ENCODE results near the gene ILDR1.

Gene ILDR1

DNA sequence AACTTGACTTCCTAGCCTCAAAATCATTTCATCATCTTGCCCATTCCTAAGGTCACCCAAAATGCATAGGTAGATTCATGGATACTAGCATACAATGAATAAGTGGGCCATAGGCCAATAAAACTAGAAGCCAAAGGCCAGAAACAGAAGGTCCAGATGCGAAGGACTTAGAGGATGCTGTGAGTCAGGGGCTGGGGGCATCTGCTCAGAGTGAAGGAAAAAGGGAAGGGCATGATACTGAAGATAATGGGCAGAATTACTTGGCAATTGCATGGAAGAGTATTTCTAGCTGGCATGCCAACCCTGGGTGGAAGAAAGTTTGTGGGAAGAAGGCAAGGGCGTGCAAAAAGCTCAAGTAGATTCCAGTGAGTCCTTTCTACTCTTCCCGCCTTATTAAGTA lies 27.5 kb downstream of the ILDR1 start:
- DNase-seq (ENCODE audit: low spot score) = no peak

DNA sequence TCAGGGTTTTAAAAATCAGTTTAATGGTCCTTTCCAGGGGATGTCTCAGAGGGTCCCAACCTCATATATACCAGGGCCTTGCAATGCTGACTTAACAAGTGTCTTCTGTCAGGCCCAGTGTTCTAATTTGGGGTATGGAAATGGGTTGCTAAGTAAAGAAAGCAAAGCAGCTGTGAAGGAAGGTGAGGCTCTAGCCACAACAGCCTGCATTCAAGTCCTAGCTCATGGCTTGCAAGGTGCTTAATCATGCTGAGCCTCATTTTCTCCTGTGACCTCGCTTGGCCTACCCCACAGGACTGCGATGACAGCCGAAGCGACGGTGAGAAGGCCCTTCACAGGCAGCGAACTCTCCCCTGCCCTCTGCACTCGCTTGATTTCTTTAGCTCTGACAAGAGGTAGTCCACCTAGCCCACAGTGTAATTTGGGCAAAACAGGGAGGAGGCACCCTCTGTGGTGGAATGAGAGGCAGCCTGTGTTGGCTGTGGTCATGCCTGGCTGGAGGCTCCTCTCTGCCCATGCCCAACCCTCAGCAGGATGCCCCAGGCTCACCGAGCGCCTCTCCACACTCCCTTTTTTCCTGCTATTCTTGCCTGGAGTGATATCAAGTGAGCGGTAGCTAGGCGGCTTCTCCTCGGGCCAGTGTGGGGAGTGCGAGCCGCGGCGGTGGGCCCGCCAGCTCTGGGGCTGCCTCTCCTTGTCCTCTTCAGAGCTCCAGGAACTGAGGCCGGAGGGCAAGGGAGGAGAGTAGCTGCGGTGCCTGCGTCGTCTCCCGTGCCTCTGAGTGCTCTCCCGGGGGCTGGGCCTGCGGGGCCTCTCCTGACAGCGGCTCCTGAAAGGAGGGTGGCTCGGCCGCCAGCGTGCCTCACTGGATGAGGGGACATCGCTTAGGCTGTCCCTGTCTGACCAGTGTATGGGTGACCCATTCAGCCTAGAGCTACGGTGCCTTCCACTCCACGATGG lies 29.2 kb downstream of the ILDR1 start:
- DNase-seq (ENCODE audit: low spot score) = no peak

DNA sequence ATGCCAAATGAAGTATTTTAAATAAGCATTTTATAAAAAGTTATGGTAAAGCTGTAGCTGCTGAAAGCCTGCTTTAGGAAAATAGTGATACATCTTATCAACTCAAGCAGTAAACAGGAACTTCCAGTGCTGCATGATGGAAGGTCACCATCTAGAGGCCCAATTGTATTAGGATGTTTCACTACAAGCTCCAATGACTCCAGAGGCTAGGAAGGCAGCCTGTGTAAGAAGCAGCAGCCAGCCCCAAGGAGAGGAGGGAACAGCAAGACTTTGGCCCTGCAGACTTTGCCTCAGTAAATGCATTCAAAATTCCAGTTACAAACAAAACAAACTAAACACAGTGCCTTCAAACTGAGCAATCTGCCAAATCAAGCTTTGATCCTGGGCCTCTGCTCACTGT lies 32.1 kb downstream of the ILDR1 start:
- DNase-seq (ENCODE audit: low spot score) = no peak

DNA sequence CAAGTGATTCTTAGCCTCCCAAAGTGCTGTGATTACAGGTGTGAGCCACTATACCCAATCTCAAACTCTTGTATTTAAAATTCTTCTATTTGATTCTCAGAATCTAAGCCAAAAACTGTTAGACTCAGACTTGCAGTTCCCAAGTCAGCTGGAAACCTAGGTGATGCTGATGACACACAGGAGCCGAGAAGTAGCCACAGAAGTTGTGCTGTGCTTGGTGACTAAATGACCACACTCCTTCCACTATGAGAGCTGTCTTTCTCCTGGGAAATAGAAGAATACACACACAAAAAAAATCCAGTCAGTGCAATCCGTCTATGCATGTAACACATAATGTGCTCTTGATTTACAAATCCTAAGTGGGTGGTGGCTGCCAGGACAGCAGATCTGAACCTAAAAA lies 33.9 kb downstream of the ILDR1 start:
- no peak for DNase-seq (ENCODE audit: low spot score)

DNA sequence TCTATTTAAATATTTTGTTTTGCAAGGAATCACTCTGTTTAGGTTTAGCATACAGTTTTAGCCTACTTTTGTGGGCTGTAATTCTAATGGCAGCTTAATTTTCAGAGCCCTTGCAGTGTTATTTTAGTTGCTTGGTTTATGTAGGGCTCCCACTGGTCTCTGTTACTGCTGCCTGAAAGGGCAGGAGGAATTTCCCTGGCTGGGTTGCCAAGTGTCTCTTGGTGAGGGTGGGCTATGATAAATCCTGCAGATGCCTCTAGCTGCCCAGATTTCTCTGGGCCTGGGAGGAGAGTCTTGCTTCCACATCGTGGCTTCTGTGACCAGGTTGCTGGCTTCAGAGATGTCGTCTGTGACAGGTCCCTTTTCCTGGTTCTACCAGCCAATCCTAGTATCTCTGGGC lies 36.2 kb downstream of the ILDR1 start:
- no peak for DNase-seq (ENCODE audit: low spot score)

DNA sequence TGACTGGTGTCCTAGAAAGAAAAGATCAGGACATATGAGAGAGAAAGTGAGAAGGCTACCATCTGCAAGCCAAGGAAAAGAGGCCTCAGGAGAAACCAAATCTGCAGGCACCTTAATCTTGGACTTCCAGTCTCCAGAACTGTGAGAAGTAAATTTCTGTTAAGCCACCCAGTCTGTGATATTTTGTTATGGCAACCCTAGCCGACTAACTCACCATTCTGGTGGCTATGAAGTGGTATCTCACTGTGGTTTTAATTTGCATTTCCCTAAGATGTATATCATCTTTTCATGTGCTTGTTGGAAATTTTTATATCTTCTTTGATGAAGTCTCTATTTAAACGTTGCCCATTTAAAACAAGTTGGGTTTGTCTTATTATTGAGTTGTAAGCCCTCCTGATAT lies 40.6 kb downstream of the ILDR1 start:
- no peak for DNase-seq (ENCODE audit: low spot score)

DNA sequence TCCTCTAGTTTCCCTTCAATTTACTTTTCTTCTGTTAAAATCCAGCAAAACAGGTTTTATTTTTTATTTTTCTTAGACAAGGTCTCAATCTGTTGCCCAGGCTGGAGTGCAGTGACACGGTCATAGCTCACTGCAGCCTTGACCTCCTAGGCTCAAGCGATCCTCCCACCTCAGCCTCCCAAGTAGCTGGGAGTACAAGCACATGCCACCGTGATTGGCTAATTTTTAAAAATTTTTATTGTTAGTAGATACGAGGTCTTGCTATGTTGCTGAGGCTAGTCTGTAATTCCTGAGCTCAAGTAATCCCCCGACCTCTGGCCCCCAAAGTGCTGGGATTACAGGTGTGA lies 41.6 kb downstream of the ILDR1 start:
- no peak for DNase-seq (ENCODE audit: low spot score)

DNA sequence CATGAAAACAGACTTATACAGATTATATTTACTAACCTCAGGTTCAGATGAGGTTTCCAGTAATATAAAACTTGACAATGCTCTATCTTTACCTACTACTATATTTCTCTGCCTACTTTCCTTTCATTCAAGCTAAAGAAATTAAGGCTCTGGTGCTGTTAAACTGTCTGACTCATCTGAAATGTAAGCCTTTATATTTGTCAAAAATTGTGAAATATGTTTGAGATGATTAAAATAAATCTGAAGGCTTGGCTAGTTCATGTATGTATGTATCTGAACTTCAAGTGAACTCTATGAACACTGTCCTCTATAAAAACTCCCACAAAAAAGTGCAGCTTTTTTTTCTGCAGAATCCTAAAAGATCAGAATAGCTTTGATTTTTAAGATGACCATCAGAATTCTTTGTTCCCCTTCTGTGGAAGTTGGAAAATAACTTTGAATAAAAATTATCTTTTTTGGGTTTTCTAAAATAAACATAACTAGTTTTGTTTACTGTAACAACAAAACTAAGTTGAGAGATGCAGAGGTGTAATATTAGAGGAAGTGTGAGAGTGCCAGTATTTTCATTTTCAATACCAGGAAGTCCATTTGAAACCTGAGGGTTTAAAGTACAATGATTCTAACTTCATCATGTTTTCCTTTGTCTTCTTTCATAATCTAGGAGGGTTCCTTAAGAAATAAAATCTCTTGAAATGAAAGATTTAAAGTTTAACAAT lies 42.2 kb downstream of the ILDR1 start:
- DNase-seq (ENCODE audit: low spot score) = no peak

DNA sequence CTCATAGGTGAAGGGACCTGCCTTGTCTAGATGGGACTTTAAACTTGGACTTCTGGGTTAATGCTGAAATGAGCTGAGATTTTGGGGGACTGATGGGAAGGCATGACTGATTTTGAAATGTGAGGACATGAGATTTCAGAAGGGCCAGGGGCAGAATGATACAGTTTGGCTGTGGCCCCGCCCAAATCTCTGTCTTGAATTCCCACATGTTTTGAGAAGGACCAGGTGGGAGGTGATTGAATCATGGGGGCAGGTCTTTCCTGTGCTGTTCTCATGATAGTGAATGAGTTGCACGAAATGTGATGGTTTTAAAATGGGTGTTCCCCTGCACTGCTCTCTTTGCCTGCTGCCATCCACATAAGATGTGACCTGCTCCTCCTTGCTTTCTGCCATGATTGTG lies 42.8 kb downstream of the ILDR1 start:
- DNase-seq (ENCODE audit: low spot score) = no peak

DNA sequence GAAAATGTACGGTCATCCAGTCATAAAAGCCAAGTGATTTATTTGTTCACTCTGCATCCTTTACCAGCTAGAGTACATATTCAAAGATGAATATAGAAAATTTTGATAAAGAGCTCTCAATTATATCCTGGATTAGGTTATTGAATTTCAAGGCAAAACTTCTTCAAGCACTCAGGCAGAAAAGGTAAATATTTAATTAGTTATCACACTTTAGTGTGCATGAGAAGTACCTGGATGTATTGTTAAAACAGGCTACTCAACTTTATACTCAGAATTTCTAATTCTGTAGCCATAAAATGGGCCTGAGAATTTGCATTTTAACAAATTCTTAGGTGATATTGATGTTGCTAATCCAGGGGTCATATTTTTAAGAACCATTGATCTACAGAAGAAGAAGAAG lies 45.3 kb downstream of the ILDR1 start:
- no peak for DNase-seq (ENCODE audit: low spot score)

DNA sequence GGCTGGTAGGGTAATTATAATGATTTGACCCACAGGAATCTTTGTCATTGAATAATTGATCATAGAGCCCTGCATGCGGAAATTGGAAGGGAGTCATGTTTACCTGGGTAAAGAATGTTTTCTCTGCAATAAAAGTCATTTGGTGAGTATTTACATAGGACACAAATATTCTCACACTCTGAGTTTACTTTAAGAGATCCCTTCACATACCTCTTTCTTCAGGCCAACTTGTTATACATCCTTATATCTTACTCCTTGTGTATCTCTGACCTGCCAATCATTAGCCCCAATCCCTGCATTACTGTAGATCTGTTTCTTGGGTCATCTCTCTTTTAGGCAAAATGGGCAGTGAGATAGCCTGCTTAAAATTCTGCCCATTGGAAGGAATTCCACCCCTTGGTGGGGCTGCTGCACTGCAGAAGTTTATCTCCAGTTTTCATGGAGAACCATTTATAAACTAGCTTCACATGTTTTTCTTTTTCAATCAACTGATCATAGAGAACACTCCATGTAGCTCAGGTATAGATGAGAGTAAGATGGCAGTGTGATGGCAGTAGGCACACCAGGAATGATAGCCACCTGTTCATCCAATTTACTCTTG lies 46.2 kb downstream of the ILDR1 start:
- DNase-seq (ENCODE audit: low spot score) = no peak

DNA sequence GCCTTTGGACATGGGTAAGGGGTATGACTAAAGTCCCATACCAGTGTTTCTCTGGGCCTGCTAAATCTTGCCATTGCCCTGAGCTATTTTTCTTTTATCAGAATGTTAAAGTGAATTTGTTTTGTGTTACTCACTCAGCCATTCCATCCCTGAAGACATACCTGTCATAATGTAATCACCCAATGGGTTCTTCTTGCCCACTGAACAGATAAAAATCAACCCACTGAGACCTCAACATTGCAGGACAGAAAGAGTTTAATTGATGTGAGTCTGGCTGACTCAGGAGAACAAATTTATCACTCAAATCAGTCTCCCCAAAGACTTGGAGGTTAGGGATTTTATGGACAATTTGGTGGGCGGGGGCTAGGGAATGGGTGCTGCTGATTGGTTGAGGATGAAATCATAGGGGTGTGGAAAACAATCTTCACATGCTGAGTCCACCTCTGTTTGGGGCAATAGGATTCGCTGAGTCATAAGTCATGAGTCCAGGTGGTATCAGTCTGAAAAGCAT lies 47.4 kb downstream of the ILDR1 start:
- DNase-seq (ENCODE audit: low spot score) = no peak

DNA sequence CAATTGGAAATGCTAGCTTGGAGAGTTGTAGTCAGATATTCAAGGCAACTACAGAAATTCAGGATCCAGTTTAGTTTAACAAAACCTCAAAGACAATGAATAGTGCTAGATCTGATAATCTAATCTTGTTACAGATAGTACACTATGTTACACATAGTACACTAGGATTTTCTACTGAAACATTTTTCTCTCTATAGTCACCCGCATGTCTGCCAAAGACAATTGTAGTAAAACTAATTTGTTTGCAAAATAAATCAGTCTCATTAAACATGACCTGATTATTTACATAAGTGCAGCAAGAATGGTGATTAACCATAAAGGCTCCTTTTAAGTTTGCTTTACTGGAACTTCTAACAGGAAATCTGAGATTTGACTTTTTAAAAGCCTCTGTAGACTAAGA lies 52.0 kb downstream of the ILDR1 start:
- DNase-seq (ENCODE audit: low spot score) = no peak

DNA sequence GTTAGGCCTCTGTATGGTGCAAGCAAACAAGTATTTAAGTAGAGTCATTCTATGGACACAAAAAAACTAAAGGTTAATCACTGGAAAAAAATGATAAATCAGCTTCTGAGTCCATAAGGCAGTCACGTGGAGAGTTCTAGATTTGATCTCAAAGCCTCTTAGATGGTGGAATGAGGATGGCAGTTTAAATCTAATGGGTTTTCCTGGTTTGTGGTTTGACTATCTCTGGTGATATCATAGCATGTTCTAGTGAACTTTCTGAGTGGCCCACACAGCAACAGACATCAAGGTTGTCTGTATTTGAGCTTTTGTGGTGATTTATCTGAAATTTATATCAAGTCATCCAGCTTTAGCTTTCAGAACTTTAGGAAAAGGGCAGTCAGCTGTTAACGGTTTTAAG lies 52.4 kb downstream of the ILDR1 start:
- DNase-seq (ENCODE audit: low spot score) = no peak

DNA sequence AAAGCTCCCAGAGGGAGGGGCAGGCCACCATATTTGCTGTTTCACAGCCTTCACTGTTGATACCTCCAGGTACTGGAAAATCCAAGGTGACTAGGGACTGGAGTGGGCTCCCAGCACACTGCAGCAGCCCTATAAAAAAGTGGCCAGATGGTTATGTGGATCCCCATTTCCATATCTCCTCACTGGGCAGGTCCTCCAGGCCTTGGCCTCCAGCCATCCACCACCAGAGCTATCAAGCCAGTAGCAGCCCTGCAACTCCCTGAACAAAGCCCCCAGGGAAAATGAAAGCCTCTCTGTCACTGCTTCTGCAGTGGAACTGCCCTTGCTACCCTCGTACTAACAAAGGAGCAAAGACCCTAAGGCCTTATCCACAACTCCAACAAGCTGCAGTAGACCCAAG lies 58.4 kb downstream of the ILDR1 start:
- no peak for DNase-seq (ENCODE audit: low spot score)

DNA sequence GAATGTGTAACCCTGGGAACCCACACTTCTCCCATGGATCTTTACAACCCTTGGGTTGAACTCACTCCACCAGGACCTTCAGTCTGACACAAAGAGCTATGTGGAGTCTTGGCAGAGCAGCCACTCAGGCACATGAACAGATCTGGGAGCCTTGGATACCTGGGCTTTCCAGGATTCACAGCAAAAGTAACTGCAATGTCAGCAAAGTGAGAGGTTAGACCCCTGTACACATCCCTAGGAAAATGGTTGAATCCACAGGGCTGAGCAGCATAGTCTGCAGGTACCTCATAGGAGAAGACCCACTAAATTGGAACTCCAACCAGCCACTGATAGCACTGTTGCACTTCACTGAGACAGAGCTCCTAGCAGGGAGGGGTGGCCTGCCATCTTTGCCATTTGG lies 59.6 kb downstream of the ILDR1 start:
- DNase-seq (ENCODE audit: low spot score) = no peak

DNA sequence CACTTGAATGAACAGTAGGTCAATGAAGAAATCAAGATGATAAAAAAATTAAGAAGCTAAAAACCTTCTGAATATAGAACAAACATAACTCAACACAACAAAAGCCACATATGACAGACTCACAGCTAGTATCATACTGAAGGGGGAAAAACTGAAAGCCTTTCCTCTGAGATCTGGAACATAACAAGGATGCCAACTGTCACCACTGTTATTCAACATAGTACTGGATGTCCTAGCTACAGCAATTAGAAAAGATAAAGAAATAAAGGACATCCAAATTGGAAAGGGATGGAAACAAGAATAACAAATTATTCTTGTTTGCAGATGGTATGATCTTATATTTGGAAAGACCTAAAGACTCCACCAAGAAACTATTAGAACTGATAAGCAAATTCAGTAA lies 60.8 kb downstream of the ILDR1 start:
- DNase-seq (ENCODE audit: low spot score) = no peak

DNA sequence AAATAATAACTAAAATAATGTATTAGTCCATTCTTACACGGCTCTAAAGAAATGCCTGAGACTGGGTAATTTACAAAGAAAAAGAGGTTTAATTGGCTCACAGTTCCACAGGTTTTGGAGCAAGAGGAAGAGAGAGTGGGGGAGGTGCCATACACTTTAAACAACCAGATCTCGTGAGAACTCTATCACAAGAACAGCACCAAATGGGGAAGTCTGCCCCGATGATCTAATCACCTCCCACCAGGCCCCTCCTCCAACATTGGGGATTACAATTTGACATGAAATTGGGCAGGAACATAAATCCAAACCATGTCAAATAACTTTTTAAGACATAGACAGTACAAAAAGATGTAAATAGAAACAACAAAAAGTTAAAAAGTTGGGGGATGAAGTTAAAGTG lies 63.2 kb downstream of the ILDR1 start:
- DNase-seq (ENCODE audit: low spot score) = no peak

DNA sequence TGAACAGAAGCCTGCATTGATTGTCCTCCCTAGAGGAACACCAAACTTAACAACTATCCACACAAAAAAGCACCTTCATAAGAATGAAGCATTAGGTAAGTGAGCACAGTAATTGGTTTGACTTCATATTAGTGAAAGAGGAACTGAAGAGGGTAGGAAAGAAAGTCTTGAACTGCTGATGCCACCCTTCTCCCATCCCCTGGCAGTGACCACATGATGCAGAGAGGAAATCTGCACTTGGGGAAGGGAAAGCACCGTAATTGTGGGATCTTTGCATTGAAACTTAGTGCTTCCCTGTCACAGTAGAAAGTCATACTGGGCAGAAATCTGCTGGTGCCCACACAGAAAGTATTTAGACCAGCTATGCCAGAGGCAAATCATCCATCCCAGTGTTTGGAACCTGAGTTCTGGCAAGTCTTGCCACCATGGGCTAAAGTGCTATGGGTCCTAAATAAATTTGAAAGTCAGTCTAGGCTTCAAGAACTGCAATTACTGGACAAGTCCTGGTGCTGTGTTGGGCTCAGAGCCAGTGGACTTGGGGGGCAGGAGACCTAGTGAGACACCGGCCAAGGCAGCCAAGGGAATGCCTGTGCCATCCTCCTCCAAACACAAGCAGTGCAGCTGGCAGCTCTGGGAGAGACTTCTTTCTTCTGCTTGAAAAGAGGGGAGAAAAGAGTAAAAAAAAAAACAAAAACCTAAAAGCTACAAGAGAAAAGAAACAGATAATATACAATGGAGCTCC lies 64.2 kb downstream of the ILDR1 start:
- no peak for DNase-seq (ENCODE audit: low spot score)

DNA sequence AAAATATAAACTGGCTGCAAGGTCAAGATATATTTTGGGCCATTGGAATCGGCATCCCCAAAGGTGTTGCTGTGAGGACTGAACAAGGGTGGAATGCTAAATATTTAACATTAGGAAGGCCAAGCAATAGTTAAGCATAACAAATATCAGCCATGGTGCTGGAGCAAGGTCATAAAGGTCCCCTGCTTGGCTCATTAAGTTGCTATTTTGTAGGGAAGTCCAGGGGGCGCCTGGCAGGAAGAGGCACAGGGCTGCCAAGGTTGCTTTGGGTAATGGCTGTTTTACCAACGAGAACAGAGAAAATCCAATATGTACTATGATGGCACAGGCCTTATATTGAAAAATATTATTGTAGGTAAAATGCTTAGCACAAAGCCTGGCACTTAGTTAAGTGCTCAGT lies 65.7 kb downstream of the ILDR1 start:
- DNase-seq (ENCODE audit: low spot score) = no peak

DNA sequence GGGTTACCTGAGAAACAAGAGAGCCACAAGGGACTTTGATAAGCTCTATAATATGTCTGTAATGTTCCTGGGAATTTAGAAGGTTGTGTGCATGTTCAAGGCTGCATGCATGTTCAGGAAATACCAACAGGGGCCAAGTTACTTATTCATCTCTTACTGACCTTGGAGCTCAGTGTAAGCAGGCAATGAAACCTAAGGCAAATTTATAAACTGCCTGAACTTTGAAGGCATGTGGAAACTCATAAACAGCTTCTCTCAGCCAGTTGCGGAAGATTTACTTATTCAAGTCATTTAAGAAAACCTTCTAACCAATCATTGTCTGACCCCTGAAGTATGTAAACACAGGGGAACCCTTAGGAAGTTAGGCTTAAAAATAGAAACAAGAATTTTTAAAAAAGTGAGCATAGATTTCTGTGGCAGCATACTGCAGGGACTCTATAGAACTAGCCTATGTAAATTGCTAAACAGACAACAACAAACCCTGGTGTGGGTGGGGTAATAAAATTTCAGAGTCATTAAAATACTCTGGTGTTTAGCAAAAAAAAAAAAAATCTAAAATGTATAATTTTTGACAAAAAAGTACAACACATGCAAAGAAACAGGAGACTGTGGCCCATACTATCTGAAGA lies 70.6 kb downstream of the ILDR1 start:
- no peak for DNase-seq (ENCODE audit: low spot score)
